Naive thymus-derived CD4-positive, alpha-beta T cell (primary cell): Measurements from ENCODE around the gene PIK3CD. TPM values are rescaled to one million over a fixed set of nuclear protein-coding genes. Genes with fewer than 3 reads are reported as not detected.

Experiments
- ATAC-seq: fragments of 150-1000 bp; cut with Tn5 transposase; 2 replicates; pipeline ENCODE4 v1.10.0; 2021; ENCODE audit warnings: mild to moderate bottlenecking, moderate library complexity
- CTCF ChIA-PET: fragments of 350-600 bp; sonication (Branson Sonifier 250); formaldehyde crosslinking; loops from one replicate; lab custom pipeline; 2021; ENCODE audit warnings: antibody characterized with exemption; lab: Charles Lee
- POLR2A ChIA-PET: fragments of 350-600 bp; sonication (Branson Sonifier 250); formaldehyde crosslinking; loops from one replicate; lab custom pipeline; 2021; ENCODE audit warnings: antibody characterized with exemption, inconsistent platforms; lab: Charles Lee
- DNase-seq, 9 donors: peaks; one replicate each; pipeline versions ENCODE4 v3.0.0 to v3.0.0-alpha.2; 2020 to 2022; ENCODE audit warnings: mixed read lengths in 1 of 9
- H3K27ac ChIP-seq: one replicate; pipeline ENCODE4 v1.7.0; 2013; ENCODE audit warnings: mild to moderate bottlenecking, low read depth, low read length, moderate library complexity
- H3K27me3 ChIP-seq, 2 donors: one replicate each; pipeline ENCODE4 v1.7.0; 2013; ENCODE audit warnings: low read length in 2 of 2, mild to moderate bottlenecking in 2 of 2, moderate library complexity in 2 of 2; ENCODE audit not compliant: control insufficient read depth in 2 of 2, insufficient read depth in 2 of 2
- H3K36me3 ChIP-seq, 3 experiments: 1 replicate in 2 of 3; 2 replicates in 1 of 3; pipeline ENCODE4 v1.7.0; 2013; ENCODE audit warnings: low read length in 3 of 3, mild to moderate bottlenecking in 3 of 3, moderate library complexity in 1 of 3; ENCODE audit not compliant: insufficient read depth in 3 of 3, control insufficient read depth in 2 of 3
- H3K4me1 ChIP-seq, 2 donors: one replicate each; pipeline ENCODE4 v1.7.0; 2013; ENCODE audit warnings: low read length in 2 of 2, mild to moderate bottlenecking in 2 of 2, moderate library complexity in 1 of 2; ENCODE audit not compliant: control insufficient read depth in 2 of 2, insufficient read depth in 2 of 2
- H3K4me3 ChIP-seq: 2 replicates; pipeline ENCODE4 v1.7.0; 2013; ENCODE audit warnings: mild to moderate bottlenecking, low read length
- H3K9me3 ChIP-seq, 3 experiments: 1 replicate in 2 of 3; 2 replicates in 1 of 3; pipeline ENCODE4 v1.7.0; 2013; ENCODE audit warnings: low read length in 3 of 3; ENCODE audit not compliant: control insufficient read depth in 2 of 3
- H3K27ac Mint-ChIP-seq, 9 donors: one replicate each; pipeline ENCODE4 v1.8.0; 2020 to 2022; ENCODE audit warnings: mixed read lengths in 9 of 9, mild to moderate bottlenecking in 8 of 9, moderate library complexity in 5 of 9, inconsistent platforms in 2 of 9
- H3K27me3 Mint-ChIP-seq, 5 donors: one replicate each; pipeline ENCODE4 v1.8.0; 2021 to 2022; ENCODE audit warnings: mixed read lengths in 5 of 5, mild to moderate bottlenecking in 1 of 5
- H3K36me3 Mint-ChIP-seq, 5 donors: one replicate each; pipeline ENCODE4 v1.8.0; 2020 to 2022; ENCODE audit warnings: mixed read lengths in 5 of 5, mild to moderate bottlenecking in 3 of 5, inconsistent platforms in 1 of 5
- H3K4me1 Mint-ChIP-seq, 7 donors: one replicate each; pipeline ENCODE4 v1.8.0; 2020 to 2022; ENCODE audit warnings: mixed read lengths in 7 of 7, mild to moderate bottlenecking in 3 of 7, inconsistent platforms in 1 of 7
- H3K4me3 Mint-ChIP-seq, 10 donors: one replicate each; pipeline ENCODE4 v1.8.0; 2020 to 2022; ENCODE audit warnings: mild to moderate bottlenecking in 10 of 10, mixed read lengths in 10 of 10, moderate library complexity in 6 of 10, inconsistent platforms in 2 of 10
- H3K9me3 Mint-ChIP-seq, 11 donors: one replicate each; pipeline ENCODE4 v1.8.0; 2020 to 2022; ENCODE audit warnings: mixed read lengths in 11 of 11, mild to moderate bottlenecking in 4 of 11, inconsistent platforms in 1 of 11, moderate library complexity in 1 of 11
- intact Hi-C, 2 donors: fragments of 100-400 bp; cut with micrococcal nuclease; formaldehyde crosslinking; loops; one replicate each; pipeline ENCODE4 v1.15.1; 2023
- polyA plus RNA-seq, 2 donors: library from polyadenylated mRNA; unstranded; fragments of 300-500 nt; fragmentation: Illumina TruSeq; gene quantifications; one replicate each; pipeline ENCODE4 v1.2.3, GENCODE V29; 2021
- total RNA-seq, 6 experiments: library from RNA in 5 of 6; stranded (reverse) in 5 of 6; gene quantifications; 1 replicate in 5 of 6; 2 replicates in 1 of 6; pipeline ENCODE4 v1.2.3 and lab custom pipeline; 2021 to 2026

PIK3CD gene
- total and polyA plus RNA-seq, 7 experiments from 2014 or later: 74.9 to 313 (median 280) TPM

DNA sequence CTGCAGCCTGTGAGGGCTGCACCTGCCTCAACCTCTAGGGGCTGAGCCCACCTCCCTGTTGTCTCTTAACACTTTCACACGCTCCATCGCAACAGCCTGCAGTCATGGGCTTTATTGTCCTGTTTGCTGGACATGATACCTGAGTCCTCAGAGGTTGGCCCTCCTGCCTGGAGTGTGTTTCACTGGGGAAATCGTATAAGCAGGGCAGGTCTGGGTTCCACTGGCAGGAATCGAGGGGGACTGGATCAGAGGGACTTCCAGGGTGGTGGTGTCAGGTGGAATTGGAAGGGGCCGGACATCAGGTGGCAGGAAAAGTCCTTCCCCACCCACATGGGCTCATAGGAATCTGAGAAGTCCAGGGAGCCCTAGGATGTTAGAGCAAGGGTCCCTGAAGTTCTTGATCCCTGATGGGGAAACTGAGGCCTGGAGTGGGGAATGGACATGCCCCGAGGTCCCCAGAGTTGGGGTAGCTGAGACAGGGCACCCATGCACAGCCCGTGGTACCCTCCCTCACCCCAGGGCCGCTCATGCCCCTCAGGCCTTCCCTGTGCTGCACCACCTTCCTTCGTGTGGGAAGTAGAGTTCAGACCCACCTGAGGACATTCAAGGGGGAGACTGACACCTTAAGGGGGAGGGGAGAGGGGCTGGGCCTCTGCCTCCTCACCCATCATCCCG lies 66.6 kb downstream of the PIK3CD start:
- peak overlapping the region; percentile 76 for H3K4me3 ChIP-seq

DNA sequence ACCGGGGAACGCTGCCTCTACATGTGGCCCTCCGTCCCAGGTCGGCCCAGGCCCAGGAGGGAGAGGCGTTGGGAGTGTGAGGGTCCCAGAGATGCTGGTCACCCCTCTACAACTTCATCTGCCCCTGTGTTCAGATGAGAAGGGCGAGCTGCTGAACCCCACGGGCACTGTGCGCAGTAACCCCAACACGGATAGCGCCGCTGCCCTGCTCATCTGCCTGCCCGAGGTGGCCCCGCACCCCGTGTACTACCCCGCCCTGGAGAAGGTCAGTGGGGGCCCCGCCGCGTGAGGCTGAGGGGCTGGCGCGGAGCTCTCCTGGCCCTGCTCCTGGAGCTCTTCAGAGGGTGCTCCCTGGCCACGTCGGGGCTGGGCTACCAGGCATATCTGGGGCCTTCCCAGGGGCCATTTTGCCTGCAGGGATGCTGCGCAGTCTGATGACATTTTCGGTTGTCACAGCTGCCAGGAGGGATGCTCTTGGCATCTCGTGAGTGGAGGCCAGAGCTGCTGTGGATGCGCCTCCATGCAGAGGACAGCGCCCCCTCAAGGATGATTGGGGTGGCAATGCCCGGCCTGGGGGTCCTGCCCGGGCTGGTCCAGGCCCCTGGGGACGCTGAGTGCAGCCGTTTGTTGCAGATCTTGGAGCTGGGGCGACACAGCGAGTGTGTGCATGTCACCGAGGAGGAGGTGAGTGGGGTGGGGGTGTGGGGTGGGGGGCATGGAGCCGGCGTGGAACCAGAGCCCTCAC lies 68.6 kb downstream of the PIK3CD start:
- Histone ChIP-seq H3K4me1 (peaks cover 48 to 86% of the 10 kb centered on the region in 2 donors), H3K9me3 (no peaks in the 10 kb centered on the region), H3K27me3 (no peaks in the 10 kb centered on the region), H3K36me3 (peaks cover 27 to 85% (median 44%) of the 10 kb centered on the region in 3 experiments), H3K27ac (peak overlapping the region; percentile 63), H3K4me3 (no peak overlapping the region)
- Mint-ChIP-seq H3K4me1 (peaks cover 19 to 84% (median 62%) of the 10 kb centered on the region in 7 donors), H3K27ac (peak overlapping the region; percentile 16 to 99 (median 86)), H3K36me3 (peaks cover 0 to 63% (median 46%) of the 10 kb centered on the region in 5 donors), H3K4me3 (peak overlapping the region in 8 of 10 donors; percentile 29 to 89 (median 44)), H3K9me3 (peaks cover 0 to 8% (median 0%) of the 10 kb centered on the region in 11 donors), H3K27me3 (no peaks in the 10 kb centered on the region)
- no peak for ATAC-seq
- intact Hi-C loops: loop anchor here (5.0 kb wide), 2 partner anchors 102 to 293 kb away; partner anchors contain the start of gene CLSTN1 (in 1 of the 2)
- no peak for DNase-seq
- ChIA-PET POLR2A (interaction anchor here (0.6 to 13.7 kb wide), 13 partner anchors 9 to 485 kb away, joined by 3 to 280 read pairs (median 7); partner anchors contain the start of gene PIK3CD), CTCF (interaction anchor here (0.7 to 9.7 kb wide), 8 partner anchors 8 to 92 kb away, joined by 3 to 109 read pairs (median 4); no protein-coding TSS in a partner anchor)

More for the DNA sequence above, 66.6 kb downstream of the PIK3CD start:
- Histone ChIP-seq H3K27me3 (no peaks in the 10 kb centered on the region), H3K4me1 (peaks cover 60 to 84% of the 10 kb centered on the region in 2 donors), H3K27ac (peak overlapping the region; percentile 63), H3K9me3 (no peaks in the 10 kb centered on the region), H3K36me3 (peaks cover 19 to 73% (median 42%) of the 10 kb centered on the region in 3 experiments)
- ChIA-PET CTCF (interaction anchor here (1.0 to 9.7 kb wide), 5 partner anchors 9 to 90 kb away, joined by 3 to 109 read pairs (median 11); no protein-coding TSS in a partner anchor), POLR2A (interaction anchor here (0.6 to 11.7 kb wide), 17 partner anchors 11 to 1294 kb away, joined by 3 to 320 read pairs (median 6); partner anchors contain the start of genes DFFA and PIK3CD)
- Mint-ChIP-seq H3K27me3 (no peaks in the 10 kb centered on the region), H3K9me3 (peaks cover 0 to 4% (median 0%) of the 10 kb centered on the region in 11 donors), H3K4me3 (peak overlapping the region; percentile 80 to 98 (median 94)), H3K4me1 (peaks cover 20 to 82% (median 60%) of the 10 kb centered on the region in 7 donors), H3K27ac (peak overlapping the region; percentile 90 to 99 (median 95)), H3K36me3 (peaks cover 0 to 58% (median 40%) of the 10 kb centered on the region in 5 donors)
- intact Hi-C loops: loop anchor here (5.0 kb wide), 2 partner anchors 104 to 291 kb away; partner anchors contain the start of gene CLSTN1 (in 1 of the 2)
- DNase-seq: peak in 1 of 9 donors; percentile 14
- ATAC-seq: no peak

DNA sequence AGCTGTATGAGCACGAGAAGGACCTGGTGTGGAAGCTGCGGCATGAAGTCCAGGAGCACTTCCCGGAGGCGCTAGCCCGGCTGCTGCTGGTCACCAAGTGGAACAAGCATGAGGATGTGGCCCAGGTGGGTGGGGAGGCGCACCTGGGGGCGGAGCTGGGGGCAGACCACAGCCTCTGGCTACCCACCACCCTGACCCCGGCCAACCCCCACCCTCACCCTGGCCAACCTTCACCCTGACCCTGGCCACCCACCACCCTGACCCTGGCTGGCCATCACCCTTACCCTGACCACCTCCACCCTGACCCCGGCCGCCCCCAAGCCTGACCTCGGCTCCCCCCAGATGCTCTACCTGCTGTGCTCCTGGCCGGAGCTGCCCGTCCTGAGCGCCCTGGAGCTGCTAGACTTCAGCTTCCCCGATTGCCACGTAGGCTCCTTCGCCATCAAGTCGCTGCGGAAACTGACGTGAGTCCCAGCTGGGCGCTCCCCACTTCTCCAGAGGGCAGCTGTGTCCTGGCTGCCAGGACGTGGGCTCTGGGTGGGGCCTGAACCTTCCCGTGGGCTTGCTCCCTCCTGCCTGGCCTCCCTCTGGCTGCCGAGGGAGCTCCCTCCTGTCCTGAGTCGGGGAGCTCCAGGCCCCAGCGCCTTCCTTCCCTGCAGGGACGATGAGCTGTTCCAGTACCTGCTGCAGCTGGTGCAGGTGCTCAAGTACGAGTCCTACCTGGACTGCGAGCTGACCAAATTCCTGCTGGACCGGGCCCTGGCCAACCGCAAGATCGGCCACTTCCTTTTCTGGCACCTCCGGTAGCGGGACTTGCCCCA lies 69.5 kb downstream of the PIK3CD start:
- ChIA-PET CTCF (interaction anchor here (0.7 to 9.7 kb wide), 10 partner anchors 7 to 134 kb away, joined by 3 to 109 read pairs (median 4); no protein-coding TSS in a partner anchor), POLR2A (interaction anchor here (0.9 to 13.7 kb wide), 15 partner anchors 8 to 92 kb away, joined by 3 to 280 read pairs (median 5); partner anchors contain the start of gene PIK3CD)
- peaks cover 19 to 78% (median 59%) of the 10 kb centered on the region in 7 donors for H3K4me1 Mint-ChIP-seq
- Histone ChIP-seq H3K36me3 (peaks cover 27 to 77% (median 42%) of the 10 kb centered on the region in 3 experiments), H3K27ac (peak overlapping the region; percentile 65), H3K4me1 (peaks cover 43 to 78% of the 10 kb centered on the region in 2 donors), H3K27me3 (no peaks in the 10 kb centered on the region), H3K9me3 (no peaks in the 10 kb centered on the region), H3K4me3 (no peak overlapping the region)
- intact Hi-C loops: loop anchor here in 1 of 2 donors (1.0 kb wide), 1 partner anchor 147 kb away; no protein-coding TSS in a partner anchor
- no peaks in the 10 kb centered on the region for H3K27me3 Mint-ChIP-seq
- H3K4me3 Mint-ChIP-seq: peak overlapping the region in 7 of 10 donors; percentile 29 to 89 (median 65)
- peak overlapping the region in 8 of 9 donors; percentile 13 to 88 (median 56) for H3K27ac Mint-ChIP-seq
- peaks cover 0 to 60% (median 41%) of the 10 kb centered on the region in 5 donors for H3K36me3 Mint-ChIP-seq
- no peak for ATAC-seq
- no peak for DNase-seq
- H3K9me3 Mint-ChIP-seq: peaks cover 0 to 8% (median 0%) of the 10 kb centered on the region in 11 donors

DNA sequence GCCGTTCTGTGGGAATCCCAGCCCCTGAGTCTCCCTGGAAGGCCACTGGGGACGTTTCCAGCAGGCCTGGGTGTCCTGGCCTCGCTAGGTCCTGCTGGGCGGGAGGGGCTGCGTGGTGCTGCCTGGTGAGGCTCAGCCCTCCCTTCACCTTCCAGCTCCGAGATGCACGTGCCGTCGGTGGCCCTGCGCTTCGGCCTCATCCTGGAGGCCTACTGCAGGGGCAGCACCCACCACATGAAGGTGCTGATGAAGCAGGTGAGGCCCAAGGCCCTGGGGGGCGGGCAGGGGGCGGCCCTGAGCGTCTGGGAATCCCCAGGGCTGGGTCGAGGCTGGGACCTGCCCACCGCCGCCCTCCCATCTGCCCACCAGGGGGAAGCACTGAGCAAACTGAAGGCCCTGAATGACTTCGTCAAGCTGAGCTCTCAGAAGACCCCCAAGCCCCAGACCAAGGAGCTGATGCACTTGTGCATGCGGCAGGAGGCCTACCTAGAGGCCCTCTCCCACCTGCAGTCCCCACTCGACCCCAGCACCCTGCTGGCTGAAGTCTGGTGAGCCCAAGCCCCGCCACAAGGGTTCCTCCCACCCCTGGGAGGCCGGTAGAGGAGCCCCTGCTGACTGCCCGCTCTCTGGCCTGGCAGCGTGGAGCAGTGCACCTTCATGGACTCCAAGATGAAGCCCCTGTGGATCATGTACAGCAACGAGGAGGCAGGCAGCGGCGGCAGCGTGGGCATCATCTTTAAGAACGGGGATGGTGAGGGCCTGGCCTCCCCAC lies 70.3 kb downstream of the PIK3CD start:
- Histone ChIP-seq H3K4me3 (no peak overlapping the region), H3K9me3 (no peaks in the 10 kb centered on the region), H3K27me3 (no peaks in the 10 kb centered on the region), H3K4me1 (peaks cover 35 to 75% of the 10 kb centered on the region in 2 donors), H3K36me3 (peaks cover 27 to 76% (median 40%) of the 10 kb centered on the region in 3 experiments), H3K27ac (peak overlapping the region; percentile 65)
- Mint-ChIP-seq H3K27me3 (no peaks in the 10 kb centered on the region), H3K9me3 (peaks cover 0 to 8% (median 0%) of the 10 kb centered on the region in 11 donors), H3K27ac (peak overlapping the region; percentile 18 to 88 (median 73)), H3K4me1 (peaks cover 23 to 79% (median 58%) of the 10 kb centered on the region in 7 donors), H3K4me3 (peak overlapping the region in 7 of 10 donors; percentile 6 to 89 (median 61)), H3K36me3 (peaks cover 0 to 53% (median 39%) of the 10 kb centered on the region in 5 donors)
- intact Hi-C loops: loop anchor here in 1 of 2 donors (1.0 kb wide), 1 partner anchor 147 kb away; no protein-coding TSS in a partner anchor
- ChIA-PET CTCF (interaction anchor here (0.6 to 9.7 kb wide), 7 partner anchors 19 to 107 kb away, joined by 3 to 109 read pairs (median 4); no protein-coding TSS in a partner anchor), POLR2A (interaction anchor here (1.0 to 13.7 kb wide), 9 partner anchors 9 to 92 kb away, joined by 3 to 280 read pairs (median 5); partner anchors contain the start of gene PIK3CD)
- peak; percentile 66 for ATAC-seq
- DNase-seq: peak; percentile 63 to 83 (median 72)

DNA sequence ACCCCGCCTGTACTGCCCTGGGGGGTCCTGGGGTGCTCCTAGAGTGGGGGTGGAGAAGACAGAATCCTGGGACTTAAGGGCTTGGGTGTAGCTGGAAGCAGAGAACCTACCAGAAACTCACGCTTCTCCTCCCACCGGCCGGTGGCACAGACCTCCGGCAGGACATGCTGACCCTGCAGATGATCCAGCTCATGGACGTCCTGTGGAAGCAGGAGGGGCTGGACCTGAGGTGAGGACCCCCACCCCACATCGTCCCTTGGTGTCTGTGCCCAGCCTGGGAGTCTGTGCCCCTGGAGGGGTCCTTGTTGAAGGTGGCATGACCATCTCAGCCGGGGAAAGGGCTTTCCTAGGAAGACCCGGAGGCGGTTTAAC lies 70.8 kb downstream of the PIK3CD start:
- H3K36me3 Mint-ChIP-seq: peaks cover 0 to 52% (median 38%) of the 10 kb centered on the region in 5 donors
- Histone ChIP-seq H3K4me1 (peaks cover 38 to 81% of the 10 kb centered on the region in 2 donors), H3K4me3 (no peak overlapping the region), H3K36me3 (peaks cover 27 to 78% (median 36%) of the 10 kb centered on the region in 3 experiments), H3K27me3 (no peaks in the 10 kb centered on the region), H3K9me3 (no peaks in the 10 kb centered on the region), H3K27ac (peak overlapping the region; percentile 65)
- peaks cover 29 to 83% (median 59%) of the 10 kb centered on the region in 7 donors for H3K4me1 Mint-ChIP-seq
- DNase-seq: no peak
- no peaks in the 10 kb centered on the region for H3K27me3 Mint-ChIP-seq
- no peak for ATAC-seq
- peak overlapping the region in 8 of 9 donors; percentile 38 to 88 (median 78) for H3K27ac Mint-ChIP-seq
- peak overlapping the region in 4 of 10 donors; percentile 13 to 89 (median 47) for H3K4me3 Mint-ChIP-seq
- intact Hi-C loops: no loop called here
- H3K9me3 Mint-ChIP-seq: peaks cover 0 to 8% (median 0%) of the 10 kb centered on the region in 11 donors
- POLR2A ChIA-PET: interaction anchor here (1.0 to 13.7 kb wide), 6 partner anchors 12 to 93 kb away, joined by 3 to 280 read pairs (median 5); partner anchors contain the start of gene PIK3CD
- CTCF ChIA-PET: interaction anchor here (0.6 to 9.7 kb wide), 3 partner anchors 70 to 107 kb away, joined by 3 to 109 read pairs (median 7); no protein-coding TSS in a partner anchor
